ENCODE measurements around the gene TAC3.
"Not testable (repeated sequence)": the region's sequence is repeated elsewhere in the genome, so short reads cannot be mapped to it uniquely, and the experiment has no call there.

The TAC3 gene

DNA sequence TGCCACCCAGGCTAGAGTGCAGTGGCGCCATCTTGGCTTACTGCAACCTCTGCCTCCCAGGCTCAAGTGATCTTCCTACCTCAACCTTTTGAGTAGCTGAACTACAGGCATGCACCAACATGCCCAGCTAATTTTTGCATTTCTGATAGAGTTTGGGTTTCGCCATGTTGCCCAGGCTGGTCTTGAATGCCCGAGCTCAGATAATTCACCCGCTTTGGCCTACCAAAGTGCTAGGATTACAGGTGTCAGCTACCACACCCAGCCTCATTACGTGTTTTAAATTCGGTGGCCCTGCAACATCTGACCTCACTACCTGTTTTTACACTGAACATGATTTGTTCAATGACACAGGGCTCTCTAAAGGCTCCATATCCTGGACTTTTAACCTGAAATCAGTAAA, 36.1 kb downstream of the TAC3 start:
- H3K36me3 ChIP-seq (replicated peaks): no peaks in the 10 kb centered on the region
- H3K9me3 ChIP-seq: no peaks in the 10 kb centered on the region
- H3K4me3 ChIP-seq: no peak overlapping the region
- in situ Hi-C loops (cut with MboI; ENCODE audit: low sequenced_read_pairs): no loop called here
- peaks cover 5% of the 10 kb centered on the region; the same call in 1 of the 2 replicates for H3K4me1 ChIP-seq
- peaks cover 4% of the 10 kb centered on the region; the same call in 1 of the 2 replicates for H3K27me3 ChIP-seq (ENCODE audit: low read depth)
- no peak for DNase-seq (ENCODE audit: low spot score in 2 of 2)

DNA sequence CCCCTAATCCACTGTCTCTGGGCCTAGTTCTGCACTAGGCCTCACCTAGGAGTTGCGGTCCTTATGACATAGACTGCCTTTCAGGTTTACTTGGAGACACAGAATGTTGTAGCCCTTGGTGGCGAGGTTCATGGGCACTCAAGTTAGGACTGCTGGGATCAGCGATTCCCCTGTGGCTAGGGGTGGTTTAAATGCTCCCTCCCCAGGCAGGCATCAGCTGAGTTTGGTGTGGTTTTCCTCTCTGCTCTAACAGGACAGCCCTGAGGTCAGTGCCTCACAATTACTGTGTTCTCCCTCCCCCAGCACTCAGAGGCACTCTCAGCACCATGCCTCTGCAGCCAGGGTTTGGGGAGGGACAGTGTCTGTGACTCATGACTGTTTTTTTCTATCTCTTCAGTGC, 36.7 kb downstream of the TAC3 start:
- Histone ChIP-seq H3K9me3 (no peaks in the 10 kb centered on the region), H3K4me1 (peaks cover 5% of the 10 kb centered on the region; the same call in 1 of the 2 replicates), H3K27me3 (ENCODE audit: low read depth) (peaks cover 4% of the 10 kb centered on the region; the same call in 1 of the 2 replicates), H3K4me3 (no peak overlapping the region), H3K36me3 (replicated peaks) (no peaks in the 10 kb centered on the region)
- DNase-seq (ENCODE audit: low spot score in 2 of 2): no peak
- in situ Hi-C loops (cut with MboI; ENCODE audit: low sequenced_read_pairs): no loop called here

DNA sequence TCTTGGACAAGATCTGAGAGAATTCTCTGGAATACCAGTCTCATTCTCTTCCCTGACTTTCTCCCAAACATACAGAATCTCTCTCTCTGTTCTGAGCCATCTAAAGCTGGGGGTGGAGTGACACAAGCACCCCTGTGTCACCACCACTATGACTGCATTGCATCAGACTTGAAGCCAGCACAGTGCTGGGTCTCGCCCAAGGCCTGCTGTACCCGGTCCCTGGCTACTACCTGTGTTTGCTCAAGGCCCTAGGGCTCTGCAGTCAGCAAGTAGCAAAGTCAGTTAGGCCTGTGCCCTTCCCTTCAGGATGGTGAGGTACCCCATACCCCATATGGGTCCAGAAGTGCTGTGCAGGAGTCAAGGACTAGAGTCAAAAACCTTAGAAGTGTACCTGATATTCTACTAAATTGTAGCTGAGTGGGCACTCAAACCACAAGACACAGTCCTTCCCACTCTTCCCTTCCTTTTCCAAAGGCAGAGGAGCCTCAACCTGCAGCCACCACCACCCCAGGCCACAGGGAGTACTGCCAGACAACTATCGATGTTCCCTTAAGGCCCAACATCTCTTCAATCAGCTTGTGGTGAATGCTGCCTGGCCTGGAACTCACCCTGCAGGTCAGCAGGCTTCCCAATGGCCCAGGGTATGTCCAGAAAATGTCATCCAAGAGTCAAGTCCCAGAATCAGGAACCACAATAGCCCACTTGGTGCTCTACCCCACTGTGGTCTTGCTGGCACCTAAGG, 37.8 kb downstream of the TAC3 start:
- no peak for DNase-seq (ENCODE audit: low spot score in 2 of 2)
- in situ Hi-C loops (cut with MboI; ENCODE audit: low sequenced_read_pairs): no loop called here
- peaks cover 5% of the 10 kb centered on the region; the same call in 1 of the 2 replicates for H3K4me1 ChIP-seq
- H3K4me3 ChIP-seq: no peak overlapping the region
- H3K36me3 ChIP-seq (replicated peaks): no peaks in the 10 kb centered on the region
- H3K9me3 ChIP-seq: no peaks in the 10 kb centered on the region
- H3K27me3 ChIP-seq (ENCODE audit: low read depth): peaks cover 4% of the 10 kb centered on the region; the same call in 1 of the 2 replicates

DNA sequence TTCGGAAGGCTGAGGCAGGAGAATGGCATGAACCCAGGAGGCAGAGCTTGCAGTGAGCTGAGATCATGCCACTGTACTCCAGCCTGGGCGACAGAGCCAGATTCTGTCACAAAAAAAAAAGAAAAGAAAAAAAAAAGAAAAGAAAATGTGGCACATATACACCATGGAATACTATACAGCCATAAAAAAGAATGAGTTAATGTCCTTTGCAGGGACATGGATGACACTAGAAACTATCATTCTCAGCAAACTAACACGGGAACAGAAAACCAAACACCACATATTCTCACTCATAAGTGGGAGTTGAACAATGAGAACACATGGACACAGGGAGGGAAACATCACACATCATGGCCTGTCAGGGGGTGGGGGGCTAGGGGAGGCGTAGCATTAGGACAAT, 39.0 kb downstream of the TAC3 start:
- DNase-seq (ENCODE audit: low spot score in 2 of 2); H3K27me3 ChIP-seq (ENCODE audit: low read depth); H3K9me3 ChIP-seq; H3K36me3 ChIP-seq (replicated peaks); H3K4me1 ChIP-seq; in situ Hi-C loops (cut with MboI; ENCODE audit: low sequenced_read_pairs); H3K4me3 ChIP-seq: not testable (repeated sequence)

DNA sequence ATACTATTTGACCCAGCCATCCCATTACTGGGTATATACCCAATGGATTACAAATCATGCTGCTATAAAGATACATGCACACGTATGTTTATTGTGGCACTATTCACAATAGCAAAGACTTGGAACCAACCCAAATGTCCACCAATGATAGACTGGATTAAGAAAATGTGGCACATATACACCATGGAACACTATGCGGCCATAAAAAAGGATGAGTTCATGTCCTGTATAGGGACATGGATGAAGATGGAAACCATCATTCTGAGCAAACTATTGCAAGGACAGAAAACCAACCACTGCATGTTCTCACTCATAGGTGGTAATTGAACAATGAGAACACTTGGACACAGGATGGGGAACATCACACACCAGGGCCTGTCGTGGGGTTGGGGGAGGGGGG, 42.1 kb downstream of the TAC3 start:
- H3K9me3 ChIP-seq; DNase-seq (ENCODE audit: low spot score in 2 of 2); H3K4me3 ChIP-seq; H3K4me1 ChIP-seq; in situ Hi-C loops (cut with MboI; ENCODE audit: low sequenced_read_pairs); H3K36me3 ChIP-seq (replicated peaks); H3K27me3 ChIP-seq (ENCODE audit: low read depth): not testable (repeated sequence)

DNA sequence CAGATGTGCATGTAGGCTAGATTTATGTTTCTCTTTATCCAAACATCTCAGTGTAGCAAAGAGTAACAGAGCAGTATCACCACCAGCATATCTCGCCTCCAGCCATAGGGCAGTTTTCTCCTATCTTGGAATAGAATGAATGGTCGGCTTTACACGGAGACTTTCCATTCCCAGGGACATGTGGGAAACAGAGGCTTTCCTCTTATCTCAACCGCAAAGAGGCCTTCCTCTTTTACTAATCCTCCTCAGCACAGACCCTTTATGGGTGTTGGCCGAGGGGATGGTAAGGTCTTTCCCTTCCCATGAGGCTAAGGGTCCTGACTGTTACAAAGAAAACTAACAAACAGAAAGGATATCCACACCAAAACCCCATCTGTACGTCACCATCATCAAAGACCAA, 47.4 kb downstream of the TAC3 start:
- H3K9me3 ChIP-seq; H3K36me3 ChIP-seq (replicated peaks); H3K27me3 ChIP-seq (ENCODE audit: low read depth); H3K4me1 ChIP-seq; H3K4me3 ChIP-seq; in situ Hi-C loops (cut with MboI; ENCODE audit: low sequenced_read_pairs); DNase-seq (ENCODE audit: low spot score in 2 of 2): not testable (repeated sequence)

DNA sequence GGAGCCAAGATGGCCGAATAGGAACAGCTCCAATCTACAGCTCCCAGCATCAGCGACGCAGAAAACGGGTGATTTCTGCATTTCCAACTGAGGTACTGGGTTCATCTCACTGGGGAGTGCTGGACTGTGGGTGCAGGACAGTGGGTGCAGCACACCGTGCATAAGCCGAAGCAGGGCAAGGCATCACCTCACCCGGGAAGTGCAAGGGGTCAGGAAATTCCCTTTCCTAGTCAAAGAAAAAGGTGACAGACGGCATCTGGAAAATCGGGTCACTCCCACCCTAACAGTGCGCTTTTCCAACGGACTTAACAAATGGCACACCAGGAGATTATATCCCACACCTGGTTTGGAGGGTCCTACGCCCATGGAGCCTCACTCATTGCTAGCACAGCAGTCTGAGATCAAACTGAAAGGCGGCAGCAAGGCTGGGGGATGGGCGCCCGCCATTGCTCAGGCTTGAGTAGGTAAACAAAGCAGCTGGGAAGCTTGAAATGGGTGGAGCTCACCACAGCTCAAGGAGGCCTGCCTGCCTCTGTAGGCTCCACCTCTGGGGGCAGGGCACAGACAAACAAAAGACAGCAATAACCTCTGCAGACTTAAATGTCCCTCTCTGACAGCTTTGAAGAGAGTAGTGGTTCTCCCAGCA, 50.2 kb downstream of the TAC3 start:
- H3K4me1 ChIP-seq; in situ Hi-C loops (cut with MboI; ENCODE audit: low sequenced_read_pairs); H3K4me3 ChIP-seq; H3K9me3 ChIP-seq; H3K36me3 ChIP-seq (replicated peaks); H3K27me3 ChIP-seq (ENCODE audit: low read depth): not testable (repeated sequence)
- peak in 1 of 2 experiments; percentile 35 for DNase-seq (ENCODE audit: low spot score in 2 of 2)

DNA sequence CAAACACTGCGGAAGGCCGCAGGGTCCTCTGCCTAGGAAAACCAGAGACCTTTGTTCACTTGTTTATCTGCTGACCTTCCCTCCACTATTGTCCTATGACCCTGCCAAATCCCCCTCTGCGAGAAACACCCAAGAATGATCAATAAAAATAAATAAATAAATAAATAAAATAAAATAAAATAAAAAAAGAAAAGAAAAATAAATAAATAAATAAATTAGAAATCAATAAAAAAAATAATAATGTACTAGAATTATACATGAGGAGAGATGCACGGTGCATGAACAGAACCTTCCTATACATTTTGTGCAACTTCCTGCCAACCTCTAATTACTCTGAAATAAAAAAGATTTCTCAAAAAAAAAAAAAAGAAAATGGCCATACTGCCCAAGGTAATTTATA, 51.2 kb downstream of the TAC3 start:
- H3K4me1 ChIP-seq; H3K9me3 ChIP-seq; DNase-seq (ENCODE audit: low spot score in 2 of 2); H3K36me3 ChIP-seq (replicated peaks); H3K4me3 ChIP-seq; H3K27me3 ChIP-seq (ENCODE audit: low read depth); in situ Hi-C loops (cut with MboI; ENCODE audit: low sequenced_read_pairs): not testable (repeated sequence)

DNA sequence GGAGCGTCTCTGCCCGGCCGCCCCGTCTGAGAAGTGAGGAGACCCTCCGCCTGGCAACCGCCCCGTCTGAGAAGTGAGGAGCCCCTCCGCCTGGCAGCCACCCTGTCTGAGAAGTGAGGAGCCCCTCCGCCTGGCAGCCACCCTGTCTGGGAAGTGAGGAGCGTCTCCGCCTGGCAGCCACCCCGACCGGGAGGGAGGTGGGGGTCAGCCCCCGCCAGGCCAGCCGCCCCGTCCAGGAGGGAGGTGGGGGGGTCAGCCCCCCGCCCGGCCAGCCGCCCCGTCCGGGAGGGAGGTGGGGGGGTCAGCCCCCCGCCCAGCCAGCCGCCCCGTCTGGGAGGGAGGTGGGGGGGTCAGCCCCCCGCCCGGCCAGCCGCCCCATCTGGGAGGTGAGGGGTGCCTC, 52.8 kb downstream of the TAC3 start:
- in situ Hi-C loops (cut with MboI; ENCODE audit: low sequenced_read_pairs); DNase-seq (ENCODE audit: low spot score in 2 of 2); H3K4me3 ChIP-seq; H3K9me3 ChIP-seq; H3K36me3 ChIP-seq (replicated peaks); H3K27me3 ChIP-seq (ENCODE audit: low read depth); H3K4me1 ChIP-seq: not testable (repeated sequence)

DNA sequence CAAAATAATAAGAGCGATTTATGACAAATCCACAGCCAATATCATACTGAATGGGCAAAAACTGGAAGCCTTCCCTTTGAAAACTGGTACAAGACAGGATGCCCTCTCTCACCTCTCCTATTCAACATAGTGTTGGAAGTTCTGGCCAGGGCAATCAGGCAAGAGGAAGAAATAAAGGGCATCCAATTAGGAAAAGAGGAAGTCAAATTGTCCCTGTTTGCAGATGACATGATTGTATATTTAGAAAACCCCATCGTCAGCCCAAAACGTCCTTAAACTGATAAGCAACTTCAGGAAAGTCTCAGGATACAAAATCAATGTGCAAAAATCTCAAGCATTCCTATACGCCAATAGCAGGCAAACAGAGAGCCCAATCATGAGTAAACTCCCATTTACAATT, 54.1 kb downstream of the TAC3 start:
- DNase-seq (ENCODE audit: low spot score in 2 of 2); H3K4me3 ChIP-seq; in situ Hi-C loops (cut with MboI; ENCODE audit: low sequenced_read_pairs); H3K4me1 ChIP-seq; H3K36me3 ChIP-seq (replicated peaks); H3K9me3 ChIP-seq; H3K27me3 ChIP-seq (ENCODE audit: low read depth): not testable (repeated sequence)
